GM19043 (cell line): ENCODE results near the gene FRMD7.
"Not testable (repeated sequence)": the region's sequence is repeated elsewhere in the genome, so short reads cannot be mapped to it uniquely, and the experiment has no call there.

ENCODE experiments used
- ATAC-seq: cut with Tn5 transposase; IDR thresholded peaks from one replicate; pipeline ENCODE4 v1.9.1; 2021; ENCODE audit warnings: low read depth; ENCODE audit not compliant: unreplicated experiment

Gene FRMD7

GRCh38 chrX:132098704-132099103, 29.1 kb downstream of the FRMD7 start:
- ATAC-seq: not testable (repeated sequence)

GRCh38 chrX:132094164-132094563, 33.7 kb downstream of the FRMD7 start:
- ATAC-seq: no peak

- no peak for ATAC-seq
Measured at GRCh38 chrX:132093239-132093860, 34.5 kb downstream of the FRMD7 start.

- peak; percentile 66 for ATAC-seq
Measured at GRCh38 chrX:132092439-132093065, 35.3 kb downstream of the FRMD7 start.

GRCh38 chrX:132090403-132091159, 37.2 kb downstream of the FRMD7 start:
- no peak for ATAC-seq

- ATAC-seq: no peak
Measured at GRCh38 chrX:132088864-132089263, 39.0 kb downstream of the FRMD7 start.

- ATAC-seq: no peak
Measured at GRCh38 chrX:132086672-132087071, 41.1 kb downstream of the FRMD7 start.

GRCh38 chrX:132085786-132086185, 42.0 kb downstream of the FRMD7 start:
- ATAC-seq: no peak

GRCh38 chrX:132077912-132078311, 49.9 kb downstream of the FRMD7 start:
- no peak for ATAC-seq

GRCh38 chrX:132077414-132077813, 50.4 kb downstream of the FRMD7 start:
- ATAC-seq: no peak

- no peak for ATAC-seq
Measured at GRCh38 chrX:132071254-132071653, 56.6 kb downstream of the FRMD7 start.

- no peak for ATAC-seq
Measured at GRCh38 chrX:132068405-132068804, 59.4 kb downstream of the FRMD7 start.

GRCh38 chrX:132063862-132064261, 64.0 kb downstream of the FRMD7 start:
- ATAC-seq: no peak

- no peak for ATAC-seq
Measured at GRCh38 chrX:132063334-132063733, 64.5 kb downstream of the FRMD7 start.

- ATAC-seq: no peak
Measured at GRCh38 chrX:132059973-132060540, 67.8 kb downstream of the FRMD7 start.

GRCh38 chrX:132058975-132059374, 68.8 kb downstream of the FRMD7 start:
- no peak for ATAC-seq

GRCh38 chrX:132058050-132058449, 69.8 kb downstream of the FRMD7 start:
- no peak for ATAC-seq

- not testable (repeated sequence) for ATAC-seq
Measured at GRCh38 chrX:132051778-132052177, 76.0 kb downstream of the FRMD7 start.

GRCh38 chrX:132046533-132046932, 81.3 kb downstream of the FRMD7 start:
- ATAC-seq: no peak

GRCh38 chrX:132045456-132045855, 82.4 kb downstream of the FRMD7 start:
- ATAC-seq: no peak

GRCh38 chrX:132044953-132045352, 82.9 kb downstream of the FRMD7 start:
- no peak for ATAC-seq
